NK-92 (cell line): ENCODE results near the gene DYRK1A.
"Not testable (repeated sequence)": the region's sequence is repeated elsewhere in the genome, so short reads cannot be mapped to it uniquely, and the experiment has no call there.

Source experiments
- DNase-seq: peaks from one replicate; lab custom pipeline; 2025; ENCODE audit not compliant: unreplicated experiment; lab: John Stamatoyannopoulos, UW

DYRK1A gene

DNA sequence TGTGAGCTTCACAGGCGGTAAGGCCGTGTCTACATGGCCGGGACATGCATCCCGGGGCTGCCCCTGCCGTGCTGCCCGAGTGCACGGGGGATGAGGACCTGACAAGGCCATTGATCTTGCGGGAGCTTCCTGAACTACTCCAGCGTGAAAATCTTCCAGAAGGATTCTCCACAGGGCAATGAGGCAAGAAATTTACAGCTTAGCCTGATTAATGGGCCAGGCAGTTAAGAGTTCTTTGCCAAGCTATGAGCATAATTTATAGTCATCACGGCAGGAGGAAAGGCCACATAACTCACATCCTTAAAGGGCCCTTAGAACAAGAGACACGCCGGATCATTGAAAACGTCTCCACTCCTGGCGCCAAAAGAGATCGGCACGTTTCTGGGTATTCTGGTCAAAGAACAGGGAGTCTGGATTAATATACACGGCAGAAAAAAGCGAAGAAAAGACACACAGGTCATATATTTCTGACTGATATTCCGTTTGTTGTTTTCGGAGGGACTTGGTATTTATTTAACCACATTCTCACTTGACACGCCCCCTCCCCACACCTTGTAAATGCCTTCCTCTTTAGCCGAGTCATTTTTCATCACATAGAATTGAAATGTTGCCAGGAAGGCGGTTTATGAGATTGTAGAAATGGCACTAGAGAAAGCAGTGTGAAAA is 180.5 kb downstream of the DYRK1A start:
- DNase-seq: no peak

DNA sequence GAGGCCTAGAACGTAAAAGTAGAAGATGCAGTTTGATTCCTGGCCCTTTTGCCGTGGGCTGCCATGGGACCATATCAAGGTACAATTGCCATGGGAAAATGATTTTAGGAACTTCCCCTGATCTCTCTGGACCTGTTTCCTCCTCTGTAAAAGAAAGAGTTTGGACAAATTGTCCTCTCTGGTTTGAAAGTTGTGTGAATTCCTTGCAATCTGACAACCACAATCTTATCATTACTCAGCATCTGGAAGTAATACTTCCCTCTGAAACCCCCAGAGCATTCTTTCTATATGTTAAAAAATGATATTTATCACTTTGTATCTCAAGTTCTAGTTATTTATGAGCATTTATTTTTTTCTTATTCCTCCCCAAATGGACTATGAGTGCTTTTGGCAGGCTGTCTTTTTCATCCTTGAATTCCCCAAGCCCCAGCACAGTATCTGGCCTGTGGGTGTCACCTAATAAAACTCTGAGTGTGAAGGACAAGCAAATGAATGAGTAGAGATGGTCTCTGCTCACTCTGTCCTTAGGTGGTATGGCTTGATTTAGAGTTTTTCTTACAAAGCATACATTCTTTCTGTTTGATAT is 181.1 kb downstream of the DYRK1A start:
- no peak for DNase-seq

DNA sequence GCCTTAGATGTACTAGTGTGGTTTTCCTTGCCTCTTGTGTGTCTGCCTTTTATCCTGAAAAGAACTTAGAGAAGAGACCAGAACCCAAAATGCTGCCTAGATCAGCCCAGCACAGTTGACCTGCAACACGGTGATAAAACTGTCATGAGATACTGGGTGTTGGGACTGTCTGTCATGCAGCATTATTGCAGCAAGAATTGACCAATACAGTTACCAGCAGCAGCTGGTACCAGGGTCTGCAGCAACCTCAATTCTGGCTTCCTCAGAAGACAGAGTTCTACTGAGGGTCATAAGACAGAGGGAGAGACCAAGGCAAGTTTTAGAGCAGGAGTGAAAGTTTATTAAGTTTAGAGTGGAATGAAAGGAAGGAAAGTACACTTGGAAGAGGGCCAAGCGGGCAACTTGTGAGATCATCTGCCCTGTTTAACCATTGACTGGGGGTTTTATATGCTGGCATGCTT is 182.0 kb downstream of the DYRK1A start:
- no peak for DNase-seq

- DNase-seq: not testable (repeated sequence)
These were observed 183.2 kb downstream of the DYRK1A start for GRCh38 chr21:37549730-37550129.

DNA sequence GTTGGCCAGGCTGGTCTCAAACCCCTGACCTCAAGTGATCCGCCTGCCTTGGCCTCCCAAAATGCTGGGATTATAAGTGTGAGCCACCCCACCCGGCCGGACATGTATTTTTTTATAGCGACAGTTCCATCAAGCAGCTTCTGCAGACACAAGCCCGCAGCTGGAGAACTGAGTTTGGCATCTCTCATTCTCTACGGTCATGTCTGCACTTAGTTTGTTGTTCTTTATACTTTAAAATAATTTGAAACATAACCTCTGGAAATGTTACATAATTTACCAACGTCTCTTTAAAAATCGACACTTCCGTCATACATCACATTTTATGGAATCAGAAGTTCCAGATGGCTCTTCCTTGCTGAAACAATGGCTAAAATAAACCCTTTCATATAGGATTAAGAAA is 183.6 kb downstream of the DYRK1A start:
- DNase-seq: no peak

DNA sequence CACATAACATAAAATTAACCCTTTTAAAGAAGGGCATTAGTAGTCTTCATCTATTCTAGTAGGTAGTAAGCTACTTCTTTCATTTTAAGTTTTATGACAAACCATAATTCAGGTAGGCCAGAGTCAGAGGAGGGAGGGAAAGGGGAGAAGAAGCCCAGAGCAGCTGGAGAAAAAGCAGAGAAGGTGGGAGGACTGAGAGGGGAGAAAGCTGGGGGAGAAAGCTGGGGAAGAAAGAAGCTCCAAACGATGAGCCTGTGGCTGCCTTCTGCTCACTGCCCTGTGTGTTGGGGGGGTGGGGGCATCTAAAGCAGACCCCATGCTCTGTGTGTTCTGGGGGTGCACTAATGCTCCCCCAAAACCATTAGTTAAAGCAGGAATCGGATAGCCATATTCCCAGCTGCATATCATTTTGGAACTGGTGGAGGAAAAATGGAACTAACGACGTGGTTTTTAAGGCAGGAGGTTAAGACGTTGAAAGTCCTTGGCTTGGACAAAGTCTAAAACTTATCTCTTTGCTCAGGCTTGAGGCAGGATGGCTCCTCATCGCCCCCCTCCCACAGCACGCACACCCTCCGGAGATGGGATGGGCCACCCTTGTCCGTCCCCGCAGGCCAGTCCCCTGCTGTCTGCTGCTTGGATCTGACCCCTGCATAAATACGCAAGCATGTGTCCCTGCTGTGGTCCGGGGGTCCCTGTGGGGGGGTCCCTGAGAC is 184.2 kb downstream of the DYRK1A start:
- no peak for DNase-seq

- no peak for DNase-seq
These were observed 184.9 kb downstream of the DYRK1A start for GRCh38 chr21:37551331-37551992.

- no peak for DNase-seq
These were observed 185.4 kb downstream of the DYRK1A start for GRCh38 chr21:37551993-37552355.

- DNase-seq: no peak
These were observed 186.0 kb downstream of the DYRK1A start for GRCh38 chr21:37552496-37553029.

DNA sequence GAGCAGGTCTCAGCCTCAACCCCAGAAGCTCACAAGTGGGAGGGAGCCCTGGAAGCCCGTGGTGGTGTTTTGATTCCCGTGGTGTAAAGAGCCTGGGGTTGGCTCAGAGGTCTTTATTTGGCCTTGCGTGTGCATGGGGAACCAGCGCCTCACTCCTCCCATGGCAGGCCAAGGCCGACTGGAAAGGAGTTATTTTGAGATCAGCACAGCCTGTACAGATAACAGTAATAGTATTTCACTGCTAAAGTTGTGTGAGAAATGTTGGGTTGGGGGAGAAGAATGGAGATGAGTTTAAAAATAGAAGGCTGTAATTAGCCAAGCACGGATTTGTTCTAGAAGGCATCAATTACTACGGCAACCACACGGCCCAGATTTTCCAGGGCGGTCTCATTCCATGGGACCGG is 186.5 kb downstream of the DYRK1A start:
- no peak for DNase-seq

GRCh38 chr21:37554661-37555379 is 188.2 kb downstream of the DYRK1A start:
- DNase-seq: no peak

DNA sequence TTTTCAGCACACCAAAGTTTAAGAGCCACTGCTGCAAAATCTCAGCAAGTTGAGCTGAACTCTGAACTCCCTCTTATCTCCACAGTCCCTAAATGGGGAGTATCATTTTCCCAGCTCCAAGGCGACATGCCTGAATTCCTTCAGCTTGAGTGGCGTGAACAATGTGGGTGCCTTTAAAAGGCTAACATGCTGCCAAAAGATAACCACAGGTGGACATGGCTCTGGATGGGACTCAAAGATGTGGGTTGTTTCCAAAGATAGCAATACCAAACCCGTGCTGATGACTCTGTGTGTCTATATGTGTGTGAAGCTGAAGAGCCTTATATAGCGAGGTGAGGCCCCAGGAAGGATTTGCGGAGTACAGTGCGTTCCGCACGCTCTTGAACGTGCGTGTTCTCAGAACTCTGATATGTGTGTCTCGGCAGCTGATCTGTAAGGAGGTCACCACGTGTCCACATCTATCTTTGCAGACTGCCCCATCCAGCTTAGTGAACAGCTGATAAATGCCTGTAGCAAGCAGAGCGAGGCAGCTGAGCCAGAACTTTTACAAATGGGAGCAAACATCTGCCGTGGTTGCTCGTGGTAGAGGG is 189.2 kb downstream of the DYRK1A start:
- DNase-seq: no peak

- DNase-seq: no peak
These were observed 190.8 kb downstream of the DYRK1A start for GRCh38 chr21:37557261-37557950.

GRCh38 chr21:37558676-37559211 is 192.2 kb downstream of the DYRK1A start:
- DNase-seq: no peak

DNA sequence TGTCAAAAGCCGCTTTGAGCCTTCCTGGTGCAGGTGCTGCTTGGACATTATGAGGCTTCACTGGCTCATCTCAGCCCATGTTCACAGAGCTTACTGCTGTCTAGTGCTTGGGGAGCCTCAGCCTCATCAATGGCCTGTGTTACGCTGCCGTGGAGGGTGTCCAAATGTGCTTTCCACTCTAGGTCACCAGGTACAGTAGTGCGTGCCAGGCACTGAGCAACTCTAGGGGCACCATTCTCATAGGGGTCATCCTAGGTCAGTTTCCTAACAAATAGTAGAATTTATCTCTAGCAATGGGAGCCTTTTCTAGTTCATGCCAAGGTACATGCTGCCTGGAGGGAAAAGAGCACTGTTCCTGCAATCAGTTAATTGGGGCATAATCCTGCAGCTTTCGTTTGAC is 193.8 kb downstream of the DYRK1A start:
- DNase-seq: no peak

DNA sequence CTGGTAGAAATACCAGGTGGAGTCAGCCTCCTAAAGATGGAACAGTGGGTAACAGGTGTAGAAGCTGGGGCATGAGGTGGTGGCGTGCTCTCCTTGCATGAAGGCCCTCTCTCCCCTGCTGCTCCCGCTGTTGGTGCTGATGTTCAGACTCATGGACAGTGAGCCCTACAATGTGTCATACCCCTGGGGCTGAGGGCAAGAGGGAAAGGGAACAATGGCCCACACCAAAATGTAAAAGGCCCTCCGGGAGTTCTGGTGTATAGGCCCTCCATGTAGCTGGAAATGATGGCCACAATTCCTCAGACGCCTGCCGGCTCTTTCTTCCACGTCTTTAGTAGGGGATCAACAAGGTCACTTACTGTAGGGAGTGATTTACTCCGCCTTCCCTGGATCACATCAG is 194.9 kb downstream of the DYRK1A start:
- DNase-seq: no peak

DNA sequence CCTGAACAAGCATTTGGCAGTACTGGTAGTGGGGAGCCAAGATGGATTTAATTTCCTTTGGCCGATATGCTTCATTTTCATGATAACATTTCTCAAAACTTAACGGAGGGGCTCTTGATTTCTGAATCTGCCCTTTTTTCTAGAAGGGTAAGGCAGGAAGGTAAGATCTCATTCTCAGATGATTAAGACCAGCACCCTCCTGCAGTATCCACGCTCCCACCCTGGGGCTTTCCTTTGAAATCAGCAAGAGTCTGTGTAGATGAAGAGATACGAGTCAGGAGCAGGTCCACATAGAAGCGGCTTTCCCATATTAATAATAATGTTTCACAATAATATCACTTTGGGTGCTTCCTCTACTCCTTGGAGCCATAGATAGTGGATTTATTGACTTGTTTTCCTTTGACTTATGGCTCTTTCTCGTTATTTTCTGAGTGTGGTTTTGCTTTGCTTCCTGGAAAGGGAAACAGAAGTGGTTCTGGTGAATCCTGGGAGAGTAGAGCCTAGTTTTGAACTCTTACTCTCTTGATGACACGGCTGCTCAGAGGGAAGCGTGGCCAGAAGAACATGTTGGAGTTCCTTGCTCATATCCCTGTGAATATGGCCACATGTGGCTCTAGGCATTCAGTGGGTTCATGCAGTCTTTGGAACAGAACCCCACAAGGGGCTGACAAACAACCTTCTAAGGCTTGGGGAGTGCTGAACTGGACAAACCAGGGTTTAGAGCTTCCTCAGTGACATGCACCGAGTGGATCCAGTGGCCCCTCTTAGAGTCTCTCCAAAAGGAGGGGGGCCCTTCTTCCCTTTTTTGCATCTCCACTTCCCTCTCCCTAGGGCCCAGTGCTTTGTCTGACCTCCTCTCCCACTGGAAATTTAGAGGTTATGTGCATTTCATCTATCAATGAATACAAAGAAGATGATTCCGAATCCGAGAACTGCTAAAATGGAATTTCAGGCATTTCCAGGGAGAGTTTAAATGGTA is 195.7 kb downstream of the DYRK1A start:
- no peak for DNase-seq

DNA sequence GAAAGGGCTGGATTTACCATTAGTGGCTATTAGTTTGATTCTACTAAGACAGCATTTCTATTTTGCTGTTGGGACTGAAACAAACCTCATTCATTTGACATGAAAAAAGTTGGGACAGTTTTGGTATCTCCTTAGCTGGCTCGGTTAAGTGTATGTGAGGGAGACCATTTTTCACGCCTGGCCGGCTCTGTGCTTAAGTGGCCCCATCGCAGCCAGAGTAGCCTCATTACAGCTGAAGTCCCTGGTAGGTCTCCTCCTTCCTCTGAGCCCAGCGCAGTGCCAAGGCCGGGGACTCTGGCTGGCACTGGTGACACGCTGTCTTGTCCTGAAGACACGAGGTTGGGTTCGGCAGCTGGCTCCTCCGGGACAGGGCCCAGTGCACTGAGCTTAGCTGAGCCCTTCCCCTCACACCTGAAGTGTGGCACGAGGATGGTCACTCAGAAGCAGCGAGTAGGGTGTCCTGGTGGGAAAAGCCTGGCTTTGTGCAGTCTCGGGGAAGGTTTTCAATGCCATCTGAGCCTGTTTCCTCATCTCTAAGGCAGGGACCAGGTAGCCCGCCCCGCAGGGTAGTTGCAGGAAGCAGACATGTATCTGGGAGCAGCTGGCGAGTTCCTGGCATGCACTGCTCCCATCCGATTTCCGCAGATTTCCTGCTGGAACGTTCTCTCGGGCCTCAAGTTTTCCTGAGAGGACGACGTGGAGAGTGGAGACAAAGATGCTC is 196.5 kb downstream of the DYRK1A start:
- no peak for DNase-seq
